ENCODE results near the gene SUPT20H. TPM values are rescaled to one million over a fixed set of nuclear protein-coding genes. Genes with fewer than 3 reads are reported as not detected.

Gene SUPT20H
- total RNA-seq, 1 experiment from 2014 or later, result 77.5 TPM

DNA sequence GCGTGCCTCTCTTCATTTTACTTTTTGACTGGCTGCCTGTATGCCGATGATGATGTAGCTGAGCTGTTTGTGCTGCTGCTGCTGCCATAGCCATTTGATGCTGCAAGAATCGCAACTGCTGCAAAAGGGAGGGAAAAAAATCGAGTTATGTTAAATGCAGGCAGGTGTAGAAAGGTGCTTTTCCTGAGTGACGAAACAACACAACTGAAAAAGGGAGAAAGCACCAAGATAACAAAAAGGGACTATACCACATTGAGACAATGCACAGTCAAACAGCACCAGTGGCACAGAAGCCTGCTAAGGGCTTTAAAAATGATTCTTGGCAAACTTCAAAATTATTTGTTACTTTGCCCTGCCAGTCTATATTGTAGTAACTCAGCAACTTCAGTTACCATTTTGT, 49.8 kb downstream of the SUPT20H start:
- no peak overlapping the region for H3K27ac Mint-ChIP-seq (ENCODE audit: unreplicated experiment)
- ChIA-PET POLR2A (no interaction called here), CTCF (no interaction called here)
- TF ChIP-seq, protein P1, sequence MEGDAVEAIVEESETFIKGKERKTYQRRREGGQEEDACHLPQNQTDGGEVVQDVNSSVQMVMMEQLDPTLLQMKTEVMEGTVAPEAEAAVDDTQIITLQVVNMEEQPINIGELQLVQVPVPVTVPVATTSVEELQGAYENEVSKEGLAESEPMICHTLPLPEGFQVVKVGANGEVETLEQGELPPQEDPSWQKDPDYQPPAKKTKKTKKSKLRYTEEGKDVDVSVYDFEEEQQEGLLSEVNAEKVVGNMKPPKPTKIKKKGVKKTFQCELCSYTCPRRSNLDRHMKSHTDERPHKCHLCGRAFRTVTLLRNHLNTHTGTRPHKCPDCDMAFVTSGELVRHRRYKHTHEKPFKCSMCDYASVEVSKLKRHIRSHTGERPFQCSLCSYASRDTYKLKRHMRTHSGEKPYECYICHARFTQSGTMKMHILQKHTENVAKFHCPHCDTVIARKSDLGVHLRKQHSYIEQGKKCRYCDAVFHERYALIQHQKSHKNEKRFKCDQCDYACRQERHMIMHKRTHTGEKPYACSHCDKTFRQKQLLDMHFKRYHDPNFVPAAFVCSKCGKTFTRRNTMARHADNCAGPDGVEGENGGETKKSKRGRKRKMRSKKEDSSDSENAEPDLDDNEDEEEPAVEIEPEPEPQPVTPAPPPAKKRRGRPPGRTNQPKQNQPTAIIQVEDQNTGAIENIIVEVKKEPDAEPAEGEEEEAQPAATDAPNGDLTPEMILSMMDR (IDR thresholded peaks at IDR 0.05; ENCODE audit: insufficient read depth in 1 of 2, low read depth in 1 of 2, low read length in 1 of 2, severe bottlenecking in 1 of 2, unreplicated experiment in 1 of 2), result no peak
- peaks cover 2% of the 10 kb centered on the region for H3K36me3 ChIP-seq (ENCODE audit: control insufficient read depth, insufficient read depth, low read length)
- BruUV-seq (replicated peaks), result no TSS peak
- peaks cover 75% of the 10 kb centered on the region for H3K36me3 Mint-ChIP-seq (ENCODE audit: insufficient read depth, unreplicated experiment)
- no peaks in the 10 kb centered on the region for H3K4me1 ChIP-seq
- no peaks in the 10 kb centered on the region for H3K4me1 Mint-ChIP-seq (ENCODE audit: low read depth, unreplicated experiment)
- H3K4me3 ChIP-seq (ENCODE audit: low read depth, low read length), result no peak overlapping the region
- H3K9me3 Mint-ChIP-seq (ENCODE audit: unreplicated experiment), result no peaks in the 10 kb centered on the region
- no peak overlapping the region for H3K4me3 Mint-ChIP-seq (ENCODE audit: unreplicated experiment)
- H3K27me3 ChIP-seq (replicated peaks; ENCODE audit: control insufficient read depth, insufficient read depth, low read length), result no peaks in the 10 kb centered on the region
- no peaks in the 10 kb centered on the region for H3K9me3 ChIP-seq
- no peak for DNase-seq
- intact Hi-C loops (cut with micrococcal nuclease; ENCODE audit: unreplicated experiment), result no loop called here
- no peaks in the 10 kb centered on the region for H3K27me3 Mint-ChIP-seq (ENCODE audit: insufficient read depth, unreplicated experiment)

DNA sequence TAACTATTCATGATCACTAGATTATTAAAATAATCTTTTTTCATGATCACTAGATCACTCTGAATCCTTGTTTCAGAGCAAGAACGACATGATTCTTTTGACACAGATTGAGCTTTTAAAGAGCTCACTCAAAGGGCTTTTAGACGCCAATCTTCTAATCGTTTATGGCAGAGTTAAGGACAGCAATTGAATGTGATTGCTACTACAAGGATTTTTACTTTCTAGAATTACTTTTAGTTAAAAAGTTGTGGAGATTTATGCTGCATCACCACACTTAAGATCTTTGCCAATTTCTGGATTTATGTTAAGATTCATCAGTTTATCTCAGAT, 57.6 kb downstream of the SUPT20H start:
- DNase-seq, result no peak
- no peaks in the 10 kb centered on the region for H3K27me3 Mint-ChIP-seq (ENCODE audit: insufficient read depth, unreplicated experiment)
- peak overlapping the region; percentile 90 for H3K4me3 Mint-ChIP-seq (ENCODE audit: unreplicated experiment)
- TF ChIP-seq, protein P1 (IDR thresholded peaks at IDR 0.05; ENCODE audit: insufficient read depth in 1 of 2, low read depth in 1 of 2, low read length in 1 of 2, severe bottlenecking in 1 of 2, unreplicated experiment in 1 of 2), result no peak
- Histone ChIP-seq H3K4me1 (peaks cover 7% of the 10 kb centered on the region; the same call in 1 of the 2 replicates), H3K36me3 (ENCODE audit: control insufficient read depth, insufficient read depth, low read length) (peaks cover 2% of the 10 kb centered on the region; the same call in 1 of the 2 replicates), H3K9me3 (no peaks in the 10 kb centered on the region), H3K4me3 (ENCODE audit: low read depth, low read length) (peak overlapping the region; percentile 76), H3K27me3 (replicated peaks; ENCODE audit: control insufficient read depth, insufficient read depth, low read length) (no peaks in the 10 kb centered on the region)
- peak overlapping the region; percentile 98 for H3K27ac Mint-ChIP-seq (ENCODE audit: unreplicated experiment)
- no peaks in the 10 kb centered on the region for H3K9me3 Mint-ChIP-seq (ENCODE audit: unreplicated experiment)
- BruUV-seq (replicated peaks), result no TSS peak
- H3K36me3 Mint-ChIP-seq (ENCODE audit: insufficient read depth, unreplicated experiment), result peaks cover 71% of the 10 kb centered on the region
- intact Hi-C loops (cut with micrococcal nuclease; ENCODE audit: unreplicated experiment), result loop anchor here (2.0 kb wide), 1 partner anchor 57 kb away; the partner anchor contains the start of gene SUPT20H
- H3K4me1 Mint-ChIP-seq (ENCODE audit: low read depth, unreplicated experiment), result peaks cover 11% of the 10 kb centered on the region
- POLR2A ChIA-PET, result no interaction called here
- CTCF ChIA-PET, result no interaction called here

DNA sequence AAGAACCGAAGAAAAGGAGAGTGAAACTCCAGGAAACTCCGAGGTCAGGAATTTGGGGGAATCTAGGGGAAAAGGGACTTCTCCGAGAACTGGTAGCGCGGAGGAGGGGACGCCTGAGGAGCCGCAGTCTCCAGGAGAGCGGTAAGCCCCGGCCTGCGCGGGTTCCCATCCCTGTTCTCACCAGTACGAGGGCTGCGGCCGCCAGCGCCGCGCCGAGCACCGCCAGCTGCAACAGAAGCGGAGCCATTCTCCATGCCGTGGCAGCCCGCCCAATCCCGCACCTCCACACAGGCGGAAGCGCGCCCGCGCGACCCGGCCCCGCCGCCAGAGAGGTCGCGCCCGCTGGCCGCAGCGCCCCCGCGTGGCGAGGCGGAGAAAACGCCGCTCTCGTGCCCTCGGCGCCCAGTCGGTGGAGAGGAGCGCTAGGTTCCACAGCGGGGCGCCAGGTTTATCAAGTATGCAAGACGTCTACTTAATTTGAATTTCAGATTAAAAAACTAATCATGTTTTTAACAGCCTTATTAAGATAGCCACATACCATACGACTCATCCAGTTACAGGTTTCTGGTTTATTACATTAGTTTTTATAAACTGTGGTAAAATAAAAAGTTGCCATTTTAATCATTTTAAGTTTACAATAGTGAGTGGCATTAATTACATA, 60.3 kb downstream of the SUPT20H start, which contains the start of gene ALG5:
ALG5 (minus strand) TSS at position 287 of the 661 bp plus-strand sequence; CDS start at position 247, 40 bp downstream.
- peak; percentile 89 to 95 for DNase-seq
- peak within 1 kb of the TSS; percentile 98 for H3K27ac Mint-ChIP-seq (ENCODE audit: unreplicated experiment)
- no peaks in the 10 kb centered on the region for H3K27me3 ChIP-seq (replicated peaks; ENCODE audit: control insufficient read depth, insufficient read depth, low read length)
- H3K36me3 ChIP-seq (ENCODE audit: control insufficient read depth, insufficient read depth, low read length), result no peaks in the 10 kb centered on the region
- no peaks in the 10 kb centered on the region for H3K9me3 ChIP-seq
- peak within 1 kb of the TSS; percentile 76 for H3K4me3 ChIP-seq (ENCODE audit: low read depth, low read length)
- intact Hi-C loops (cut with micrococcal nuclease; ENCODE audit: unreplicated experiment), result loop anchor here (1.0 kb wide), 1 partner anchor 180 kb away; the partner anchor contains the start of gene RFXAP
- TF ChIP-seq, protein P1 (IDR thresholded peaks at IDR 0.05; ENCODE audit: insufficient read depth in 1 of 2, low read depth in 1 of 2, low read length in 1 of 2, severe bottlenecking in 1 of 2, unreplicated experiment in 1 of 2), result peak; percentile 85 to 92
- no TSS peak for BruUV-seq (replicated peaks)
- peaks cover 11% of the 10 kb centered on the region for H3K4me1 Mint-ChIP-seq (ENCODE audit: low read depth, unreplicated experiment)
- no peaks in the 10 kb centered on the region for H3K9me3 Mint-ChIP-seq (ENCODE audit: unreplicated experiment)
- ChIA-PET CTCF (interaction anchor here (0.6 to 1.0 kb wide), 3 partner anchors 15 to 141 kb away, joined by 3 to 5 read pairs (median 5); no protein-coding TSS in a partner anchor), POLR2A (interaction anchor here (0.7 kb wide), 1 partner anchor 1695 kb away, joined by 6 read pairs; no protein-coding TSS in a partner anchor)
- no peaks in the 10 kb centered on the region for H3K27me3 Mint-ChIP-seq (ENCODE audit: insufficient read depth, unreplicated experiment)
- H3K4me1 ChIP-seq, result peaks cover 7% of the 10 kb centered on the region; the same call in 1 of the 2 replicates
- H3K4me3 Mint-ChIP-seq (ENCODE audit: unreplicated experiment), result peak within 1 kb of the TSS; percentile 90
- peaks cover 70% of the 10 kb centered on the region for H3K36me3 Mint-ChIP-seq (ENCODE audit: insufficient read depth, unreplicated experiment)

All from Caco-2 (cell line).